ENCODE data around the gene TMC8. TPM values are rescaled to one million over a fixed set of nuclear protein-coding genes. Genes with fewer than 3 reads are reported as not detected.

Gene TMC8
- total RNA-seq, 2 donors from 2014 or later: 126 to 250 TPM

DNA sequence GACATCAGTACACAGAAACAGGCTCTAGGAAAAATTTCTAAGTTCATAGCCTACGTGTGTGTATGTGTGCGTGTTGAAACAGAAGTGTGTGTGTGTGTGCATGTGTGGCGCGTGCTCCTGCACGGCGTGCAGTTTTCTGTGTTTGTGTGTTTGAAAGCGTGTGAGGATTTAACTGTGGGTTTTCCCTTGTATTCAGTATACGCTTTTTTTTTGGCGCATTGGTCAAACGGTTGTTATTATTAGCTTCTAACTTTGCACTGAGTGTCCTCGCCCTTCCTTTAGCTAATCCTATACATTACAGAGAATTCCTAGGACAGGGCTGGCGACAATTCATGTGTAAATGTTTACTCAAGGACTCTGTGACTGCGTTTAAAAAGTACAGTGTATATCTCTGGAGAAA is 25.0 kb upstream of the TMC8 start:
- Mint-ChIP-seq H3K4me1 (peaks cover 11% of the 10 kb centered on the region), H3K4me3 (no peak overlapping the region), H3K9me3 (no peaks in the 10 kb centered on the region), H3K36me3 (ENCODE audit: low read depth) (peaks cover 71% of the 10 kb centered on the region), H3K27me3 (no peaks in the 10 kb centered on the region), H3K27ac (no peak overlapping the region)
- no peak for ATAC-seq (replicated peaks)

DNA sequence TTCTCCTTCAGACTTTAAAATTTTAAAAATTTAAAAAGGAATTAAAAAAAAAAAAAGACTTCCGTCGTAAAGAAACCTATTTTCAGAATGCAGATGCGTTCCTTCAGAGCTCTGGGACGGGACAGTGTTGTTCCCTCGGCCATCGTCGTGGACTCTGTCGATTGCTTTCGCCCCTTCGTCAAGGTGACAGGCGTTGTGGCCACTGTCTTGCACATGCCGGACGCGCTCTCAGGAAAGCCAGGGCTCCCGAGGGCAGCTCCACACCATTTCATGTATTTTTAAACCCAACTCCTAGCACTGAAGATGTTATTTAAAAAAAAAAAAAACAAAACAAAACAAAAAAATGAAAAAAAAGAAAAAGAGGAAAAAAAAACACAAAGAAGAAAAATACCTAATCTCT is 24.4 kb upstream of the TMC8 start:
- Mint-ChIP-seq H3K4me1 (peaks cover 11% of the 10 kb centered on the region), H3K27ac (no peak overlapping the region), H3K9me3 (no peaks in the 10 kb centered on the region), H3K4me3 (no peak overlapping the region), H3K27me3 (no peaks in the 10 kb centered on the region), H3K36me3 (ENCODE audit: low read depth) (peaks cover 71% of the 10 kb centered on the region)
- no peak for ATAC-seq (replicated peaks)

DNA sequence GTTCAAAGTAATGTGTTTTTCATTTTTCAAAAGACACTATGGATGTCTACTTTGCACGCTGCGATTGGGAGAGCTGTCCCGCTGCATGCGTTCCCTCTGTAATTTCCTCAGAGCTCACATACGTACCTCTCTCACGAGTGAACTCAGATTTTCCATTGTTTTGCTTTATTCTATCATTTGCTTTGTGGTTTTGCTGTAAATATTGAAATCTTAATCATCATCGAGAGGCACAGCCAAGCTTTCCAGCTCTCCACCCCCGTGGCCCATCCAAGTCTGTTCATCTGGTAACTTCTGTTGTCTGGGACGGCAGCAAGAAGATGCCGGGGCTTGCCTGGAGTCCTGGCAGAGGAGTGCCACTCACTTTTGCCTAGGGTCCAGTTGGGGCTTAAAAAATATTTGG is 23.1 kb upstream of the TMC8 start:
- peaks cover 65% of the 10 kb centered on the region for H3K36me3 Mint-ChIP-seq (ENCODE audit: low read depth)
- H3K4me1 Mint-ChIP-seq: peaks cover 13% of the 10 kb centered on the region
- peak overlapping the region; percentile 7 for H3K4me3 Mint-ChIP-seq
- ATAC-seq (replicated peaks): peak; percentile 73
- H3K27me3 Mint-ChIP-seq: no peaks in the 10 kb centered on the region
- H3K9me3 Mint-ChIP-seq: no peaks in the 10 kb centered on the region
- peak overlapping the region; percentile 35 for H3K27ac Mint-ChIP-seq

DNA sequence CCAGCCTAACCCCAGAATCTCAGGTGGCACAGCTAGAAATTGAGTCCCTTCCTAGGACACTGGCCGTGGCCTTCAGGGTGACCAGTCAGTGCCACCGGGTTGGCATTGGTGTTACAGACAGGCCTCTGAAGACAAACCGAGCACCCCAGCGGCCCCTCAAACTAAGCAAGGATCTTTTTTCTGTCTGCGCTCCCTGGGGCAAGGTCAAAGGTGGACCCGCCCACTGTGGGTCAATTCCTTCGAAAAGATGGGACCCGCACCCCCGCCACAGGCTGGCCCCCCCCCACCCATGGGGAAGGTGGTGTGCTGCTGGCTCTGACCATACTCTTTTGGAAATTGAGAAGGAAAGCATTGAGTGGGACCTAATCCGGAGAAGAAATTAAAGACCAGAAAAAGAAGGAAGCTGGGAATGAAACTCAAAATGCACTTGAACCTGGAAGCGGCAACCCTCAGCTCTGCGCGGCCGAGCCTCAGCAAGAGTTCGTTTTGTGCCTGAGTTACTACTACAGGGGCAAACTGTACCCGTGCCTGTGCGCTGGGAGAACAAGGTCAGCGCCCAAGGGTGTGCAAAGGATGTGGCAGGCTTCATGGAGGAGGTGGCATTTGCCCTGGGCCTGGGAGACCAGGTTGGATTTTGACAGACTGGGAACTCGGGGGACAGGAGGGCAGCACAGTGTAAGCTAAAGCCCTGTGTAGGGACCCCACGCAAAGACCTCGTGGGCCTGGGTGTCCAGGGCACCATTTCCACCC is 22.4 kb upstream of the TMC8 start:
- Mint-ChIP-seq H3K27me3 (no peaks in the 10 kb centered on the region), H3K4me3 (peak overlapping the region; percentile 7), H3K4me1 (peaks cover 16% of the 10 kb centered on the region), H3K27ac (peak overlapping the region; percentile 35), H3K9me3 (no peaks in the 10 kb centered on the region), H3K36me3 (ENCODE audit: low read depth) (peaks cover 72% of the 10 kb centered on the region)
- ATAC-seq (replicated peaks): no peak

DNA sequence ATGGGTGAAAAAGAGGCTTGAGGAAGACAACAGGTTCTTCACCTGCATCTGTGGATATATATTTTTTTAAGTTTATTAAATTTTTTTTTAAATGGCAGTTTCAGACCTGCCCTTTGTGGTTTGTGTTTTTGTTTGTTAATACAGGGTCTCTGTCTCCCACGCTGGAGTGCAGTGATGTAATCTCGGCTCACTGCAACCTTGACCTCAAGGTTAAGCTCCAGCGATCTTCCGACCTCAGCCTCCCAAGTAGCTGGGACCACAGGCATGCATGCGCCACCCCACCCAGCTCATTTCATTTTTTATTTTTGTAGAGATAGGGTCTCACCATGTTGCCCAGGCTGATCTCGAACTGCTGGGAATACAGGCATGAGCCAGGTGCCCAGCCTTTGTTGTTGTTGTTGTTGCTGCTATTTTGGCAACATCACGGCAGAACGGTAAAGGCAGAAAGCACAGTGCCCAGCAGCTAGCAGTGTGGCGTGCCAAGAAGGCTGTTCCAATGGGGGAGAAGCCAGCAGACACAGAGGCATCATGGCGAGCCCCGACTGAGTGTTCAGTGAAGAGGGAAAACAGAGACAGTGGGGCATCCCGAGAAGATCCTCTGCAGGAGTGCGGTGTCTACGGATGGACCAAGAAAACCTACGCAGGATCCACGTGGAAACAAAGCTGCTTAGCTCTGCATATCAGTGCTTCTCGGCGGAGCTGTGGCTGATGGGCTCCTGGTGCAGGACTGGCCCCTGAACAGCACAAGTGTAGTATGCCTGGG is 21.7 kb upstream of the TMC8 start:
- H3K27ac Mint-ChIP-seq: peak overlapping the region; percentile 68
- peaks cover 23% of the 10 kb centered on the region for H3K4me1 Mint-ChIP-seq
- no peaks in the 10 kb centered on the region for H3K27me3 Mint-ChIP-seq
- H3K4me3 Mint-ChIP-seq: no peak overlapping the region
- H3K9me3 Mint-ChIP-seq: no peaks in the 10 kb centered on the region
- H3K36me3 Mint-ChIP-seq (ENCODE audit: low read depth): peaks cover 73% of the 10 kb centered on the region
- ATAC-seq (replicated peaks): no peak

DNA sequence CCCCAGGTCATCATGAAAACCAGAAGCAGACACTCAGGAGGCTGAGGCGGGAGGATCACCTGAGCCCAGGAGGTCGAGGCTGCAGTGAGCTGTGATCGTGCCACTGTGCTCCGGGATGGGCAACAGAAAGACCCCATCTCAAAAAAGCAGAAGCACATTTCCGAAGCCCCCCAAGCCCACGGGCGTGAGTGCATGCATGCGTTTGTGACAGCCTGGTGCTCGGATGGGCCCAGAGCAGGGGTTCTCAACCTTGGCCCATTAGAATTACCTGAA is 21.1 kb upstream of the TMC8 start:
- peaks cover 76% of the 10 kb centered on the region for H3K36me3 Mint-ChIP-seq (ENCODE audit: low read depth)
- no peak overlapping the region for H3K4me3 Mint-ChIP-seq
- no peaks in the 10 kb centered on the region for H3K9me3 Mint-ChIP-seq
- H3K27ac Mint-ChIP-seq: no peak overlapping the region
- peaks cover 28% of the 10 kb centered on the region for H3K4me1 Mint-ChIP-seq
- H3K27me3 Mint-ChIP-seq: no peaks in the 10 kb centered on the region
- no peak for ATAC-seq (replicated peaks)

DNA sequence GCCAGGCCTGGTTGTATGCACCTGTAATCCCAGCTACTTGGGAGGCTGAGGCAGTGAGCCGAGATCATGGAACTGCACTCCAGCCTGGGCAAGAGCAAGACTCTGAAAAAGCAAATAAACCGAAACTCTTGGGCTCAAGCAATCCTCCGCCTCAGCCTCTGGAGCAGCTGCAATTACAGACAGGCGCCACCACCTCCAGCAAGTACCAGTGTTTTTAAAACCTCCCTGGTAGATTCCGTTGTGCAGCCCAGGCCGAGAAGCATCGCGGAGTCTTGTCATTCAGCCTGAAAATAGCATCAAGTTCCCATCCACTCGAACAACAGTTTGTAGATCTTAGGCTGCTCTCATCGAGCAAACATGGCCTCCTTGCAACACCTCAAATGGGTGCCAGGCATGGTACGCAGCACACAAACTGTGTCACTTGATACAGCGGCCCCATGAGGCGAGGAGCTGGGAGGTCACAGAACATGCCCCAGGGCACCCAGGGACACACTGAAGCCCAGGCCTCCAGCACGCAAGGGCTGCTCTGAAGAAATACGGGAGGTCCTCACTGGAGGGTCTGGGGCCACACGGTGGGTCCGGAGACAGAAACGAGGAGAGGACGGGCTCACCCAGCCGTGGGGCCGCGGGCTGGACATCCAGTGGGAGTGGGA is 20.1 kb upstream of the TMC8 start:
- no peak for ATAC-seq (replicated peaks)

DNA sequence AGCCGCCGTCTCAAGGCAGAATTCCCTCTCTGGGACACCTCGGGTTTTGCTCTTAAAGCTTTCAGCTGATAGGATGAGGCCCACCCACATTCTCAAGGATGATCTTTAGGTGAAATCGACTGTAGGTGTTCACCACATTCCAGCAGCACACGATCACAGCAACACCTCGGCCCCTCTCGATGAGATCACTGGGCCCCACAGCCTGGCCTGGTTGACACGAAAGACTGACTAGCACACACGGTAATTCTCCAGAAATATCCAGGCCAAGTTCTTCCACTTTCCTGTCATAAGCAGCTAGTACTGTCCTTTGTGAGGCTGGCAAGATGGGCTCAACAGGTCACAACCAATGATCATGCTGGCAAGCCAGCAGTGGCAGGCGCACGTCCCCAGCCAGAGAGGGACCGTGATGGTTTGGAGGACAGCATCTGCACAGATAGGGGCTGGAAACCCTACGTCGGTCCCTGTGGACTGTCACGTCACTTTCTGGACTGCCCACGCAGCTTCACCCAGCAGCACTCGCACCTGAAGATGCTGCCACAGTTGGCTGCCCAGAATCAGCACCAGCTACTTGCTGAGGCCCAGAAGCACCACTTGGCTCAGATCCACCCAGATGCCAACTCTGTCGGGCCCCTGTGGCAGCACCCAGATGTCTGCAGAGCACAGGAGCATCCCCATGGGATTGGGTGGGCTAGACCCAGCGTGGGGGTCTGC is 19.4 kb upstream of the TMC8 start:
- Mint-ChIP-seq H3K4me3 (no peak overlapping the region), H3K4me1 (peaks cover 29% of the 10 kb centered on the region), H3K27ac (peak overlapping the region; percentile 70), H3K9me3 (no peaks in the 10 kb centered on the region), H3K36me3 (ENCODE audit: low read depth) (peaks cover 80% of the 10 kb centered on the region), H3K27me3 (no peaks in the 10 kb centered on the region)
- no peak for ATAC-seq (replicated peaks)

More for the DNA sequence above, 20.1 kb upstream of the TMC8 start:
- Mint-ChIP-seq H3K27ac (peak overlapping the region; percentile 70), H3K4me3 (no peak overlapping the region), H3K36me3 (ENCODE audit: low read depth) (peaks cover 80% of the 10 kb centered on the region), H3K27me3 (no peaks in the 10 kb centered on the region), H3K9me3 (no peaks in the 10 kb centered on the region), H3K4me1 (peaks cover 29% of the 10 kb centered on the region)

DNA sequence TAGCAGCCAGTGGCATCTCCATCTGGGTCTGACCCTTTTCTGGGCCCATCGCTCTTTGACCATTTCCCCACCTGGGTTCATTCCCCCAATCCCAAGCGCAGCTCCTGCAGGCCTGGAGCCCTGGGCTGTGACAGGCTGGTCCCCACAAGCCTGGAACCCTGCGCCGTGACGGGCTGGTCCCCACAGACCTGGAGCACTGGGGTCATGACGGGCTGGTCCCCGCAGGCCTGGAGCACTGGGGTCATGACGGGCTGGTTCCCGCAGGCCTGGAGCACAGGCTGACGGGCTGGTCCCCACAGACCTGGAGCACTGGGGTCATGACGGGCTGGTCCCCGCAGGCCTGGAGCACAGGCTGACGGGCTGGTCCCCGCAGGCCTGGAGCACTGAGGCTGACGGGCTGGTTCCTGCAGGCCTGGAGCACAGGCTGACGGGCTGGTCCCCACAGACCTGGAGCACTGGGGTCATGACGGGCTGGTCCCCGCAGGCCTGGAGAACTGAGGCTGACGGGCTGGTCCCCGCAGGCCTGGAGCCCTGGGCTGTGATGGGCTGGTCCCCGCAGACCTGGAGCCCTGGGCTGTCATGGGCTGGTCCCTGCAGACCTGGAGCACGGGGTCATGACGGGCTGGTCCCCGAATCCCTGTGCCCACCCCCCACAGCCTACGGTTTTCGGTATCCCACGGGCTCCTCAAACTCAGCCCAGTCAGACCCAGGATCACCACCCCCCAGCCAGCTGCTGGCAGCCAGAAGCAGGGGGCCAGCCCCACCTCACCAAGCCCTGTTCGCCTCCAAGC is 18.6 kb upstream of the TMC8 start:
- H3K36me3 Mint-ChIP-seq (ENCODE audit: low read depth): peaks cover 85% of the 10 kb centered on the region
- peak overlapping the region; percentile 82 for H3K27ac Mint-ChIP-seq
- no peak for ATAC-seq (replicated peaks)

DNA sequence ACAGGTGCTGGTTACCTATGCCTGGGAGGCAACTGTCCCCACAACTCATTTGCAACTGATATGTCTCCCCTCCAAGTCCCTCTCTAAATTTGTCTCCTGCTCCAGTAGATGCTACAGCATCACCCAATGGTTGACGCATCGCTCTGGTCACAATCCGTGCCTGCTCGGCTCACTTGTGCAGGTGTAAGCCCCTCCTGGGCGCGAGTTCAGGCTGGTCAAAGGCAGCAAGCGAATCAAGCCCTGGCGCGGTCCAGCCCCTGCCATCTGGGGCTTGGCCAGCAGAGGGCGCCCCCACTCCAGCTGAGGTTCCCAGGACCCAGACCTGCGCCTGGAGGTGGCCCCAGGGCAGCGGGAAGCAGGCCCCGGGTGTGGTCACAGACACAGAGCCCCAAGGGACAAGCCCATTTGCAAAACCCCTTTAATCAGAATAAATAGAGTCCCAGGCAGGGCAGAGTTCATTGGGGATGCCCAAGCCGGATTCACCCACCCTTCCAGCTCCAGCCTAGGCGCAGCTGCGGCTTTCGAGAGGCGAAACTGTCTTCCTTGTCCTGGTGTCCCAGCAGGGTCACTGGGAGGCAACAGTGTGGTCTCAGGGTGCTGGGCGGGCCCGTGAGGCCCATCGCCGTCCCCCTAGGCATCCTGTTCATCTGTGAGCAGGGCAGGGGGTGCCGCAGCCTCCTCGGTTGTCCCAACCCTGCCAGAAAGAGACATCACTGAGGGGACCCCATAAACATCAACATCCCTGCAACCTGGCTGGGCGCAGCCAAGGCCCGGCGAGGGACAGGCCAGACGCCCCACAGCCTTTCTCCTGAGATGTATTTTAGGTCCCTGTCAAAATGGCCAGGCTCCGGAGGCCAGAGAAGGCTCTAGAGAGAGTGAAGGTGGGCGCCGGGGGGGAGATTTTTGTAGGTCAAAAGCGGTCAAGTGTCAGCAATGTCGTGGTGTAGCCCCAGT is 17.8 kb upstream of the TMC8 start:
- H3K9me3 Mint-ChIP-seq: no peaks in the 10 kb centered on the region
- H3K4me1 Mint-ChIP-seq: peaks cover 19% of the 10 kb centered on the region
- peak overlapping the region; percentile 69 for H3K4me3 Mint-ChIP-seq
- H3K27me3 Mint-ChIP-seq: no peaks in the 10 kb centered on the region
- H3K27ac Mint-ChIP-seq: peak overlapping the region; percentile 82
- peaks cover 80% of the 10 kb centered on the region for H3K36me3 Mint-ChIP-seq (ENCODE audit: low read depth)
- peak; percentile 46 for ATAC-seq (replicated peaks)

More for the DNA sequence above, 18.6 kb upstream of the TMC8 start:
- Mint-ChIP-seq H3K4me3 (peak overlapping the region; percentile 69), H3K4me1 (peaks cover 28% of the 10 kb centered on the region), H3K9me3 (no peaks in the 10 kb centered on the region), H3K27me3 (no peaks in the 10 kb centered on the region)

DNA sequence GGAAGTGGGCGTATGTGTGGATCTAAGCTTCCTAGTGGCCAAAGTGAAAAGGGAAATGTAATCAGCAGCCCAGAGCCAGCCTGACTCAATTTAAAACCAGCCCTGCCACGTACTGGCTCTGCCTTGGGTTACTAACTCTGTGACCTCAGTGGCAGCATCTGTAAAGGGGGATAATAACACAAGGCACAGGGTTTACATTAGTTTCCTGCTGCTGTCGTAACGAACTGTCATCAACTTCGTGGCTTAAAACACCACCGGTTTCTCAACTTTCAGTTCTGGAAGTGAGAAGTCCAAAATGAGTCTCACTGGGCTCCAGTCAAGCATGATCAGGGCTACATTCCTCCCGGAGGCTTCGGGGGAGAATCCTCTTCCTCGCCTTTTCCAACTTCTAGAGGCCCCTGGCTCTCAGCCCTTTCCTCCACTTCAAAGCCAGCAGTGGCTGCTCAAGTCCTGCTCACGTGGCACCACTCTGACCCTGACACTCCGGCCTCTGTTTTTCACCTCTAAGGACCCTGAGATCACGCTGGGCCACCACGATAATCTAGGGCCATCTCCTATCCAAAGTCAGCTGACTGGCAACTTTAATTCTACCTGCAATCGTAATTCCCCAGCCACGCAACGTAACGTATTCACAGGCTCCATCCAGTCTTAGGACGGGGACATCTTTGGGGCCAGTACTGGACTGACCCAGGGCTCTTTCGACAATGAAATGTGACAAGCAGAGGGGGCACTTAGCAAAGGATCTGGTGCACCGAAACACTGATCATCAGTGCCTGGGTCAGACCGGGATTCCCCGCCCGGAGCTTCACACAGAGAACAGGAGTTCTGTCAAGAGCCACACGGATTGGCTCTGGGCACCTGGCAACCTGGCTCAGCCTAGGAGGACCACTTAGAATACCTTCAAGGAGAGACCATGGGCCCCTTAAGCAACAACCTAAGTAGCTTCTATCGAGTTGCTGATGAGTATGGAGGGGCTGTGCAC is 16.5 kb upstream of the TMC8 start:
- Mint-ChIP-seq H3K27me3 (no peaks in the 10 kb centered on the region), H3K4me1 (peaks cover 18% of the 10 kb centered on the region), H3K9me3 (no peaks in the 10 kb centered on the region), H3K36me3 (ENCODE audit: low read depth) (peaks cover 73% of the 10 kb centered on the region), H3K27ac (peak overlapping the region; percentile 82), H3K4me3 (peak overlapping the region; percentile 69)
- peak; percentile 96 for ATAC-seq (replicated peaks)
